HepG2 (cell line): ENCODE results near the gene POLQ. TPM values are rescaled to one million over a fixed set of nuclear protein-coding genes. Genes with fewer than 3 reads are reported as not detected.
A peak's percentile ranks its signal among the peaks of the same experiment; 100 is the strongest.

ENCODE experiments used
- ATAC-seq: fragments of 200-7000 bp; cut with Tn5 transposase; 3 replicates; pipeline ENCODE4 v1.9.1; 2020; ENCODE audit warnings: mild to moderate bottlenecking, moderate library complexity
- BruUV-seq: library from RNA; stranded (reverse); fragments of 400-500 nt; replicated peaks from 2 replicates; lab custom pipeline; 2021; lab: Mats Ljungman, UMichigan
- CTCF ChIA-PET: fragments of 300-600 bp; formaldehyde crosslinking; extraction: SDS; loops from one replicate; lab custom pipeline; 2021; ENCODE audit warnings: low total read pairs, inconsistent platforms, low intra/inter-chr PET ratio; lab: Yijun Ruan, JAX
- POLR2A ChIA-PET: fragments of 350-600 bp; sonication (Branson Sonifier 250); formaldehyde crosslinking; loops from one replicate; lab custom pipeline; 2020; ENCODE audit warnings: antibody characterized with exemption, inconsistent platforms; lab: Yijun Ruan, JAX
- DNase-seq: peaks from one replicate; pipeline ENCODE4 v3.0.0-alpha.2; 2015; ENCODE audit warnings: low spot score
- FAIRE-seq: peaks from 3 replicates; lab custom pipeline; 2011; peaks lifted over from hg19 to GRCh38; lab: Jason Lieb, UNC
- H2AFZ ChIP-seq: one replicate; pipeline ENCODE4 v1.6.1; 2011; ENCODE audit warnings: low read length, inconsistent platforms
- H3K27ac ChIP-seq: fragments of 300-600 bp; 3 replicates; pipeline ENCODE4 v1.8.0; 2011; ENCODE audit warnings: mixed run types, mild to moderate bottlenecking, mixed read lengths, low read length, inconsistent platforms; ENCODE audit not compliant: insufficient read depth; ENCODE audit errors: extremely low read length
- H3K27me3 ChIP-seq, 2 experiments: fragments of 200-600 bp in 1 of 2; 2 replicates in 1 of 2; 3 replicates in 1 of 2; pipeline versions ENCODE4 v1.6.0 to v1.8.0; 2011; ENCODE audit warnings: low read length in 2 of 2, mild to moderate bottlenecking in 2 of 2, moderate library complexity in 2 of 2, inconsistent platforms in 1 of 2; ENCODE audit not compliant: insufficient read depth in 2 of 2, control insufficient read depth in 1 of 2
- H3K36me3 ChIP-seq, 2 experiments: fragments of 200-600 bp in 1 of 2; replicated peaks in 1 of 2; 2 replicates in 1 of 2; 3 replicates in 1 of 2; pipeline versions ENCODE4 v1.5.1 to v1.8.0; 2011; ENCODE audit warnings: low read length in 2 of 2, inconsistent platforms in 1 of 2; ENCODE audit not compliant: insufficient read depth in 2 of 2, control insufficient read depth in 1 of 2
- H3K4me1 ChIP-seq: 2 replicates; pipeline ENCODE4 v1.5.1; 2012; ENCODE audit warnings: low read length, inconsistent platforms; ENCODE audit not compliant: insufficient read depth
- H3K4me2 ChIP-seq: 2 replicates; pipeline ENCODE4 v1.6.0; 2011; ENCODE audit warnings: low read depth, low read length, inconsistent platforms
- H3K4me3 ChIP-seq, 3 experiments: fragments of 200-600 bp in 1 of 3; sonication (generic), shearing (Covaris generic) in 1 of 3; replicated peaks in 1 of 3; 2 replicates each; pipeline ENCODE4 v1.5.1; 2011 to 2016; ENCODE audit warnings: low read length in 3 of 3, inconsistent platforms in 2 of 3, low read depth in 2 of 3, mild to moderate bottlenecking in 2 of 3, control low read depth in 1 of 3, mixed read lengths in 1 of 3; ENCODE audit not compliant: insufficient read depth in 1 of 3
- H3K79me2 ChIP-seq: one replicate; pipeline ENCODE4 v1.6.1; 2011; ENCODE audit warnings: low read length, inconsistent platforms; ENCODE audit not compliant: insufficient read depth
- H3K9ac ChIP-seq: 2 replicates; pipeline ENCODE4 v1.6.0; 2011; ENCODE audit warnings: mild to moderate bottlenecking, low read depth, low read length, inconsistent platforms; ENCODE audit not compliant: insufficient read depth
- H3K9me3 ChIP-seq: 2 replicates; pipeline ENCODE4 v1.5.1; 2012; ENCODE audit warnings: mild to moderate bottlenecking, low read length
- H4K20me1 ChIP-seq: 2 replicates; pipeline ENCODE4 v1.6.0; 2011; ENCODE audit warnings: inconsistent platforms, mild to moderate bottlenecking, low read length, moderate library complexity; ENCODE audit not compliant: insufficient read depth
- ATF4 ChIP-seq, 2 experiments: fragments of 450-650 bp in 1 of 2; sonication (generic) in 1 of 2; formaldehyde crosslinking; IDR thresholded peaks; 2 replicates each; pipeline versions ENCODE4 v1.5.0 to v1.8.0; 2020 to 2022; ENCODE audit warnings: mild to moderate bottlenecking in 1 of 2, missing genetic modification reagents in 1 of 2
- CEBPG ChIP-seq: IDR thresholded peaks from 2 replicates; pipeline ENCODE4 v1.6.1; 2016
- CTCF ChIP-seq: sonication (generic); formaldehyde crosslinking; IDR thresholded peaks from 2 replicates; pipeline ENCODE4 v1.5.0; 2020; ENCODE audit warnings: mild to moderate bottlenecking, missing genetic modification reagents, moderate library complexity
- JUNB ChIP-seq: sonication (generic); formaldehyde crosslinking; IDR thresholded peaks from 2 replicates; pipeline ENCODE4 v1.8.0; 2022; ENCODE audit warnings: missing genetic modification reagents, mild to moderate bottlenecking, borderline replicate concordance
- KDM5B ChIP-seq: sonication (generic); formaldehyde crosslinking; IDR thresholded peaks from 2 replicates; pipeline ENCODE4 v1.4.0; 2020; ENCODE audit warnings: missing genetic modification reagents, mild to moderate bottlenecking, borderline replicate concordance
- MAFF ChIP-seq: IDR thresholded peaks from 2 replicates; pipeline ENCODE4 v1.6.1; 2011; ENCODE audit warnings: low read depth, low read length, improper control_type of control experiment
- MAFG ChIP-seq: sonication (generic); formaldehyde crosslinking; IDR thresholded peaks from 2 replicates; pipeline ENCODE4 v1.5.1; 2020; ENCODE audit warnings: mild to moderate bottlenecking, missing genetic modification reagents
- MAFK ChIP-seq, 2 experiments: IDR thresholded peaks in 1 of 2; conservative IDR thresholded peaks in 1 of 2; 2 replicates each; pipeline ENCODE4 v1.6.1; 2011; ENCODE audit warnings: improper control_type of control experiment in 2 of 2, low read length in 2 of 2
- ONECUT2 ChIP-seq: sonication (generic); formaldehyde crosslinking; IDR thresholded peaks from 2 replicates; pipeline ENCODE4 v1.4.0; 2020; ENCODE audit warnings: missing genetic modification reagents
- ZNF230 ChIP-seq: sonication (generic); formaldehyde crosslinking; IDR thresholded peaks from 2 replicates; pipeline ENCODE4 v1.4.0; 2020; ENCODE audit warnings: mild to moderate bottlenecking, missing genetic modification reagents
- ZNF30 ChIP-seq: sonication (generic); formaldehyde crosslinking; IDR thresholded peaks from 2 replicates; pipeline ENCODE4 v1.5.0; 2020; ENCODE audit warnings: mild to moderate bottlenecking, missing genetic modification reagents
- ZNF549 ChIP-seq: sonication (generic); formaldehyde crosslinking; IDR thresholded peaks from 2 replicates; pipeline ENCODE4 v1.5.0; 2020; ENCODE audit warnings: missing genetic modification reagents
- ZNF792 ChIP-seq: IDR thresholded peaks from 2 replicates; pipeline ENCODE4 v1.6.1; 2016
- WGBS: methylation state at CpG from one replicate; pipeline ENCODE4 v1.1.6; 2017; ENCODE audit warnings: low lambda C conversion rate; 5-methylcytosine and 5-hydroxymethylcytosine counted together
- in situ Hi-C: cut with HindIII; loops from 2 replicates; pipeline ENCODE4 v1.10.0; 2017; ENCODE audit warnings: low pct_unique_long_range_greater_than_20kb; ENCODE audit not compliant: extremely low pct_ligation_motif_present
- intact Hi-C: fragments of 100-400 bp; cut with micrococcal nuclease; formaldehyde crosslinking; loops from one replicate; pipeline ENCODE4 v1.10.0; 2022; ENCODE audit not compliant: unreplicated experiment
- polyA plus RNA-seq, 8 experiments: library from polyadenylated mRNA; depleted of rRNA in 3 of 8; stranded (reverse) in 7 of 8; unstranded in 1 of 8; fragments of >200 nt; fragmentation: Illumina TruSeq in 4 of 8; extraction: Trizol in 4 of 8; gene quantifications; 2 replicates each; pipeline versions ENCODE4 v1.2.1 to v1.2.3, GENCODE V29; 2011 to 2016; ENCODE audit warnings: low read depth in 4 of 8, missing spikeins in 1 of 8, mixed read lengths in 1 of 8; ENCODE audit not compliant: insufficient read depth in 1 of 8
- total RNA-seq, 5 experiments: library from RNA; depleted of rRNA; stranded (reverse); fragments of >200 nt; fragmentation: Illumina TruSeq; extraction: Trizol; gene quantifications; 2 replicates each; pipeline ENCODE4 v1.2.3, GENCODE V29; 2016; ENCODE audit warnings: low read depth in 1 of 5

Gene POLQ
- total and polyA plus RNA-seq, 2 of the 13 experiments (the other 11 are each of a cell fraction or from before 2014, with no cell fraction given) = 2.5 to 18.6 TPM

- Histone ChIP-seq H3K4me2 (no peak within 1 kb of the TSS), H3K4me1 (peaks cover 13% of the 10 kb centered on the region), H4K20me1 (no peaks in the 10 kb centered on the region), H3K27ac (no peak within 1 kb of the TSS), H2AFZ (no peak within 1 kb of the TSS), H3K4me3 (no peak within 1 kb of the TSS), H3K27me3 (no peaks in the 10 kb centered on the region), H3K9ac (no peak within 1 kb of the TSS), H3K9me3 (no peaks in the 10 kb centered on the region), H3K79me2 (no peaks in the 10 kb centered on the region), H3K36me3 (no peaks in the 10 kb centered on the region)
- intact Hi-C loops (no loop called here), in situ Hi-C loops (no loop called here)
- ChIA-PET POLR2A (no interaction called here), CTCF (no interaction called here)
- WGBS = 43% methylated on average over 11 of the region's 11 CpGs
- no TSS peak for BruUV-seq
- no peak for FAIRE-seq
- TF ChIP-seq MAFF = peak; percentile 89
- no peak for TF ChIP-seq ZNF792
- no peak for TF ChIP-seq ZNF549 (CRISPR knock-in tag)
- TF ChIP-seq MAFK (conservative IDR thresholded peaks at IDR 0.05 in 1 of 2, IDR thresholded peaks at IDR 0.05 in 1 of 2; ENCODE audit: low read length in 2 of 2) = peak; percentile 94 to 95
- 0 out of 2 replicates have a peak, but pooled peaks have one; percentile 42 for TF ChIP-seq MAFG (CRISPR knock-in tag)
- no peak for TF ChIP-seq ONECUT2 (CRISPR knock-in tag)
- TF ChIP-seq ZNF230 (CRISPR knock-in tag) = no peak
- peak in 1 of 2 experiments; percentile 86; a peak in 2 of 4 replicates for TF ChIP-seq ATF4 (CRISPR knock-in tag; IDR thresholded peaks at IDR 0.05)
- TF ChIP-seq CTCF = peak; percentile 31; the same call in 1 of the 2 replicates
- TF ChIP-seq JUNB (CRISPR knock-in tag) = no peak
- no peak for TF ChIP-seq KDM5B (CRISPR knock-in tag)
- TF ChIP-seq ZNF30 (CRISPR knock-in tag) = no peak
- peak; percentile 56 for TF ChIP-seq CEBPG
- DNase-seq = no peak
- ATAC-seq = peak; percentile 45; the same call in 2 of the 3 replicates
Observed at GRCh38 chr3:121592856-121593702, 47.3 kb upstream of the POLQ start, which contains the start of gene FBXO40. TSS of gene FBXO40 (plus strand) at chr3:121593379. CDS start at chr3:121620576, 27,197 bp downstream.
